SK-N-SH (cell line): ENCODE data around the gene PRLR.

ENCODE experiments used
- CTCF ChIP-seq: fragments of 200-600 bp; sonication (generic); IDR thresholded peaks from 2 replicates; pipeline ENCODE4 v1.6.1; 2017; ENCODE audit warnings: antibody characterized with exemption, mild to moderate bottlenecking, moderate library complexity
- MAX ChIP-seq: IDR thresholded peaks from 2 replicates; pipeline ENCODE4 v1.4.0; 2012; ENCODE audit warnings: low read depth
- RAD21 ChIP-seq: IDR thresholded peaks from 2 replicates; pipeline ENCODE4 v1.6.1; 2012; ENCODE audit warnings: mild to moderate bottlenecking, low read length
- ZBTB33 ChIP-seq: IDR thresholded peaks from 2 replicates; pipeline ENCODE4 v1.4.0; 2012; ENCODE audit warnings: low read depth, borderline replicate concordance

GRCh38 chr5:35069188-35069587 is 161.1 kb downstream of the PRLR start:
- TF ChIP-seq CTCF (no peak), MAX (no peak), RAD21 (no peak), ZBTB33 (no peak)
